GM21390 (cell line): ENCODE results near the gene ERICH6.
"Not testable (repeated sequence)": the region's sequence is repeated elsewhere in the genome, so short reads cannot be mapped to it uniquely, and the experiment has no call there.

Source experiments
- ATAC-seq: cut with Tn5 transposase; IDR thresholded peaks from one replicate; pipeline ENCODE4 v1.9.1; 2021; ENCODE audit not compliant: unreplicated experiment

The ERICH6 gene

GRCh38 chr3:150682824-150683223, 20.9 kb downstream of the ERICH6 start:
- no peak for ATAC-seq

DNA sequence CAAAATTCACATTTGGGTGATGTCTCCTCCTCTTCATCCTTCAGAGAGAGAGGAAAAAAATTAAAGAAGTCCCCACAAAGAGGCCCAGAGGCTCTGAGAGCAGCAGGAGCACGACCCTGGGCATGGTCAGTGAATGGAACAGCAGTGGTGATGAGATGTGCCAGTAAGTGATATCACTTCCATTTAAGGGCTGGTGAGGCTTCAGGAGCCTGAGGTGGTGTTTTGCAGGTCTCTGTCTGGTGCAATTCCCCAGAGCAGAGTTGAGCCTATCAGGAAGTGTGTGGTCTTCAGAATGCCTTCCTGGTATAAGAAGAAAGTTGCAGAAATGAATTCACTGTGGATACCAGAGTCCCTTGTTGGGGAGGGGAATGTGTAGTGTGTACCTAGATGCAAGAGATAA, 21.4 kb downstream of the ERICH6 start:
- ATAC-seq: no peak

- peak; percentile 91 for ATAC-seq
Observed at GRCh38 chr3:150681057-150681456, 22.7 kb downstream of the ERICH6 start.

GRCh38 chr3:150680562-150680961, 23.2 kb downstream of the ERICH6 start:
- ATAC-seq: peak; percentile 13

- ATAC-seq: no peak
Observed at GRCh38 chr3:150675587-150675986, 28.1 kb downstream of the ERICH6 start.

- ATAC-seq: no peak
Observed at GRCh38 chr3:150673966-150674365, 29.8 kb downstream of the ERICH6 start.

DNA sequence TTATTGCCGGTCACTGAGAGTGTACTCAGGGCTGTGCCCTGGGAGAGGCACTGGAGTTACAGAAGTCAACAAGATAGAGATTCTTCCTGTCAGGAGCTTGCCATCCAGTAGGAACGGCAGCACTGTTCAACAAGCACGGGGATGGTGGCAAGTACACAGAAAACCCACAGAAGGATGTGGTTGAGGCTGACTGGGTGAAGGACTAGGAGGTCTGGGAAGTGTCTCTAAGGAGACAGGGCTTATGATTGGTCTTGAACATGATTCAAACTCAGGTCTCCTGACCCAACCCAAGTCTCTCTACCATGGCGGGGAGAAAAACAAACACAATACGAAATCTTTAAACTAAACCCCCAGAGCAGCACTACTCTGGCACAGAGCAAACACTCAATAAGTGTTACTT, 37.6 kb downstream of the ERICH6 start:
- ATAC-seq: no peak

GRCh38 chr3:150663461-150663860, 40.3 kb downstream of the ERICH6 start:
- ATAC-seq: no peak

DNA sequence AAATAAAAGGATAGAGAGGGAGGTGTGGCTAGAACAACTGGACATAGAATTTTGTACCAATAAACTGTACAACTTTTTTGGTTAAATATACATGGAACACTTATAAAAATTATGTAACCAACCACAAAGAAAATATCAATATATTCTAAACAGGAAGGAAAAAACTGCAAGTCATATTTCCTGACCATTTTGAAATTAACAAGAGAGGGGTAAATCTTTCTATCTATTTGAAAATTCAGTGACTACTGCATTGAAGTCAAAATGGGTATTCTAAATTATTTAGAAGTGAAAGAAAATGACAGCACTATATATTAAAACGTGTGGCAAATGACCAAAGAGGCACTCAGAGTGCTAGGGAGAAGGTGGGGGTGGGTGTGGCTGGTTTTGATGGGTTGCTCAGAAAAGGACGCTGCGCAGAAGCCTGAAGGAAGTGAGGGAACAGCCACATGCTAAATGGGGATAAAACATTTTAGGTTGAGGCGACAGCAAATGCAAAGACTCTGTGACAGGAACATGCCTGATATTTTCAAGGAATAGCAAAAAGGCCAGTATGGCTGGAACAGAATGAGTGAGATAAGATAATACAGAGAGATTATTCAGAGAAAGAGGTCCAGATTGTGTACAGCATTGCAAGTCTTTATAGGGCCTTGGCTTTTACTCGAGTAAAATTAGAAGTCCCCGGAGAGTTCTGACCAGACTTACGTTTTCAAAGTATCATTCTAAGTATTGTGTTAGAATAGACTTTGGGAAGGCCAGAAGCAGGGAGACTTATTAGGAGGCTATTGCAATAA, 41.1 kb downstream of the ERICH6 start:
- no peak for ATAC-seq

- no peak for ATAC-seq
Observed at GRCh38 chr3:150656316-150656715, 47.4 kb downstream of the ERICH6 start.

- peak; percentile 77 for ATAC-seq
Observed at GRCh38 chr3:150653110-150653561, 50.6 kb downstream of the ERICH6 start.

DNA sequence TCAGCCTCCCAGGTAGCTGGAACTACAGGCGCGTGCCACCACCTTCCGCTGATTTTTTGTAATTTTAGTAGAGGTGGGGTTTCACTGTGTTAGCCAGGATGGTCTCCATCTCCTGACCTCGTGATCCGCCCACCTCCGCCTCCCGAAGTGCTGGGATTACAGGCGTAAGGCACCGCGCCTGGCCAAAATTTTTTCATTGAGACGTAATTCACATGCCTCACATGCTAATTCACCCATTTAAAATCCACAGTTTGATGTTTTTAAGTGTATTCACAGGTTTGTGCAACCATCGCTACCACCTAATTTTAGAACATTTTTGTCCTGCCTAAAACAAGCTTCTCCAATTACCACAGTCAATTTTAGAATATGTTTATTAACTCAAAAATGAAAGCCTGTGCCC, 63.5 kb downstream of the ERICH6 start:
- no peak for ATAC-seq

- no peak for ATAC-seq
Observed at GRCh38 chr3:150639262-150639661, 64.5 kb downstream of the ERICH6 start.

DNA sequence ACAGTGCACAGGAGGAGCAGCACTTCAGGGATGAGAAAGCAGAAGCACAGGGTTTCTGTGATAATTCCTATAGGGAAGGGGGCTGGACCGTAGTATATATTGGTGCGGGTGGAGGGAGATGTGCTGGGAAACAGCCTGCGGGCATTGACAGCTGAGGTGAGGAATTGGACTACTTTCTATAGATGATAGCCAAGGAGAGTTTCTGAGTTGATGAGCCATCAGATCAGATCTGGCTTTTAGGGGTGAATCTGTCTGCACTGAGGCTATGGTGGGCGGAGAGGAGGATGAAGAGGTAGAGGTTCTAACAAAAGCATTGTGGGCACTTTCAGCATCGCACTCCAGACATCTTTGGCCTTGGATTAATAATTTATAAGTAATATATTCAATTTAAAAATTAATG, 67.5 kb downstream of the ERICH6 start:
- no peak for ATAC-seq

GRCh38 chr3:150635526-150635925, 68.2 kb downstream of the ERICH6 start:
- ATAC-seq: no peak

- ATAC-seq: no peak
Observed at GRCh38 chr3:150635076-150635475, 68.6 kb downstream of the ERICH6 start.

- no peak for ATAC-seq
Observed at GRCh38 chr3:150631515-150632221, 72.1 kb downstream of the ERICH6 start.

GRCh38 chr3:150627557-150627956, 76.2 kb downstream of the ERICH6 start:
- no peak for ATAC-seq

DNA sequence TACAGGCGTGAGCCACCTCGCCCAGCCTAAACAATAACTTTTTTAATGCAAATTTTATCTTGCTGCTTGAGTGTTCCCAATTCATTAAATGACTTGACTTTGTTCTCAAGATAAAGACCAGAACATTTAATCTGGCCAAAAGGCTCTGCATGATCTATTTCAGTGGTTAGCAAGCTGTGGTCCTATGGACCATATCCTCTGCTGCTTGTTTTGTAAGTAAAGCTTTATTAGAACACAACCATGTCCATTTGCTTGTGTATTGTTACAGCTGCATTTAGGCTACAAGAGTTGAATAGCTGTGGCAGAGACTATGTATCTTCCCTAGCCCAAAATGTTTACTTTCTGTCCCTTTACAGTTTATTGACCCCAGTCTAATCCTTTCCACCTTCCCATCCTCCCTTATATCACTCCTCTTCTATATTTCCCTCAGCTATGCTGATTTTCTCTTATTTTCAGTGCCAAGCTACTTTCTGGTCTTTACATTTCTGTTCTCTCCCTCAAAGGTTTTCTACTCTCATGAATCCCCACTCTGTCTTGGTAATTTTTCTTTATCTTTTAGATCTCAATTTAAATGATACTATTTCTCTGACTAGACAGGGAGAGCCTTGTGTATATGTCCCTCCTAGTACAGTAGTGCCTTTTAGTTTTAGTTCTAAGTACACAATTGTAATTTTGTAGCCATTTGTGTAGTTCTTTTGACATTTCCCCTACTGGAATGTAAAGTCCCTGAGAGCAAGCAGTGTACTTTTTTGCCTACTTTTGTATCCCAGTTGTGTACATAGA, 77.4 kb downstream of the ERICH6 start:
- no peak for ATAC-seq

DNA sequence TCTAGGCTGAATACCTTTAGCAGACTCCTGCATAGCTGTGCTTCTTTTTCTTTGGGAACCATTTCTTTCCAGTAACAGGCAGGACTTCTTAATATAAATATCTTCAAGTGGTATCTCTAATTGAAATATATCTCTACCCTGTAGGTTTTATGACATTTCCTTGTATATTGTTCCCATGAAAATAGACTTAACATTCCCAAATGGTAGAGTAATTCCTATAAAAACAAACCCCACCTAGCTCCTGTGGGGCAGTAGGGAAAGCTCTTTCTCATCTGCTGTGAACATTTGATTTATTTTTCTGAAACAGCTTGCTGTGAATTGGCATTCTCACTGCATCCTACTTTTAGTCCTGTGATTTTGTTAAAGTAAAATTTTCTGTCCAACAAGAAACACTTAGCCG, 79.8 kb downstream of the ERICH6 start:
- ATAC-seq: no peak

- ATAC-seq: not testable (repeated sequence)
Observed at GRCh38 chr3:150622955-150623354, 80.8 kb downstream of the ERICH6 start.
